HCT116 (cell line): ENCODE measurements around the gene MPC1. TPM values are rescaled to one million over a fixed set of nuclear protein-coding genes. Genes with fewer than 3 reads are reported as not detected.

Source experiments
- ATAC-seq: fragments of 200-7000 bp; cut with Tn5 transposase; 2 replicates; pipeline ENCODE4 v1.9.1; 2020; ENCODE audit warnings: mild to moderate bottlenecking, moderate library complexity
- BruUV-seq: library from RNA; stranded (reverse); fragments of 400-500 nt; replicated peaks from 2 replicates; lab custom pipeline; 2021; lab: Mats Ljungman, UMichigan
- CTCF ChIA-PET: fragments of 300-600 bp; sonication (Branson Sonifier 250); formaldehyde crosslinking; loops from one replicate; lab custom pipeline; 2021; ENCODE audit warnings: antibody characterized with exemption; lab: Charles Lee
- POLR2A ChIA-PET: fragments of 300-600, 350-600 bp; sonication (Branson Sonifier 250); formaldehyde crosslinking; loops from one replicate; lab custom pipeline; 2021; ENCODE audit warnings: antibody characterized with exemption; lab: Charles Lee
- RAD21 ChIA-PET, 2 experiments: fragments of 300-600 bp; sonication (Branson Sonifier 250); formaldehyde crosslinking; loops; one replicate each; lab custom pipeline; 2023; ENCODE audit warnings: low total read pairs in 2 of 2; ENCODE audit not compliant: uncharacterized antibody in 2 of 2, unreplicated experiment in 2 of 2, low non-redundant PET in 1 of 2; lab: Charles Lee
- DNase-seq: peaks from one replicate; pipeline ENCODE4 v3.0.0-alpha.2; 2010; ENCODE audit warnings: low read depth, low spot score
- H2AFZ ChIP-seq: fragments of 200-600 bp; shearing (Covaris generic), sonication (generic); 2 replicates; pipeline ENCODE4 v1.6.1; 2017; ENCODE audit warnings: low read depth, mixed run types, mixed read lengths, antibody characterized with exemption, low read length; ENCODE audit not compliant: poor library complexity, severe bottlenecking
- H3K27ac ChIP-seq: 2 replicates; pipeline ENCODE4 v1.5.1; 2012; ENCODE audit warnings: low read depth, low read length
- H3K27me3 ChIP-seq: fragments of 200-600 bp; sonication (generic); 2 replicates; pipeline ENCODE4 v1.6.1; 2016; ENCODE audit warnings: mixed run types, low read length, mixed read lengths; ENCODE audit not compliant: insufficient read depth
- H3K36me3 ChIP-seq, 2 experiments: fragments of 200-500 bp in 1 of 2; fragments of 200-600 bp in 1 of 2; sonication (Bioruptor generic) in 1 of 2; sonication (generic) in 1 of 2; 2 replicates each; pipeline versions ENCODE4 v1.5.1 to v1.6.1; 2014 to 2016; ENCODE audit warnings: low read length in 2 of 2, inconsistent platforms in 1 of 2, mixed read lengths in 1 of 2, mixed run types in 1 of 2; ENCODE audit not compliant: insufficient read depth in 2 of 2, control insufficient read depth in 1 of 2
- H3K4me1 ChIP-seq, 2 experiments: fragments of 200-600 bp in 1 of 2; sonication (generic) in 1 of 2; 2 replicates each; pipeline versions ENCODE4 v1.5.1 to v1.6.1; 2012 to 2017; ENCODE audit warnings: low read length in 2 of 2, inconsistent platforms in 1 of 2, mild to moderate bottlenecking in 1 of 2, mixed read lengths in 1 of 2, mixed run types in 1 of 2, moderate library complexity in 1 of 2; ENCODE audit not compliant: insufficient read depth in 2 of 2, control insufficient read depth in 1 of 2
- H3K4me2 ChIP-seq: fragments of 200-600 bp; sonication (generic); 2 replicates; pipeline ENCODE4 v1.6.1; 2017; ENCODE audit warnings: mixed run types, low read length, mixed read lengths
- H3K4me3 ChIP-seq, 2 experiments: fragments of 200-600 bp in 1 of 2; sonication (generic) in 1 of 2; replicated peaks in 1 of 2; 2 replicates each; pipeline ENCODE4 v1.5.1; 2011 to 2016; ENCODE audit warnings: low read length in 2 of 2, control low read depth in 1 of 2, low read depth in 1 of 2, mild to moderate bottlenecking in 1 of 2, mixed read lengths in 1 of 2, mixed run types in 1 of 2
- H3K79me2 ChIP-seq: fragments of 200-600 bp; sonication (generic); 2 replicates; pipeline ENCODE4 v1.6.1; 2017; ENCODE audit warnings: mild to moderate bottlenecking, mixed run types, low read length, moderate library complexity, mixed read lengths; ENCODE audit not compliant: insufficient read depth
- H3K9ac ChIP-seq: fragments of 200-600 bp; sonication (generic); 2 replicates; pipeline ENCODE4 v1.6.1; 2016; ENCODE audit warnings: low read length, mixed read lengths
- H3K9me2 ChIP-seq: fragments of 200-600 bp; sonication (generic), shearing (Covaris generic); 2 replicates; pipeline ENCODE4 v1.6.1; 2017; ENCODE audit warnings: mixed run types, mild to moderate bottlenecking, moderate library complexity; ENCODE audit not compliant: insufficient read depth
- H3K9me3 ChIP-seq, 2 experiments: fragments of 200-500 bp in 1 of 2; fragments of 200-600 bp in 1 of 2; sonication (Bioruptor generic) in 1 of 2; sonication (generic) in 1 of 2; 2 replicates each; pipeline ENCODE4 v1.6.1; 2014 to 2017; ENCODE audit warnings: low read length in 2 of 2, mixed read lengths in 2 of 2, inconsistent platforms in 1 of 2, low read depth in 1 of 2, mild to moderate bottlenecking in 1 of 2, mixed run types in 1 of 2, moderate library complexity in 1 of 2; ENCODE audit not compliant: control insufficient read depth in 1 of 2, insufficient read depth in 1 of 2
- H4K20me1 ChIP-seq: fragments of 200-600 bp; sonication (generic), shearing (Covaris generic); 2 replicates; pipeline ENCODE4 v1.6.1; 2017; ENCODE audit warnings: mixed run types, mild to moderate bottlenecking, moderate library complexity; ENCODE audit not compliant: insufficient read depth
- ATF3 ChIP-seq: IDR thresholded peaks from 2 replicates; pipeline ENCODE4 v1.6.1; 2012
- CEBPB ChIP-seq: IDR thresholded peaks from 2 replicates; pipeline ENCODE4 v1.6.1; 2012; ENCODE audit warnings: low read depth
- EGR1 ChIP-seq: IDR thresholded peaks from 2 replicates; pipeline ENCODE4 v1.6.1; 2012; ENCODE audit warnings: low read depth
- EZH2 ChIP-seq: fragments of 200-600 bp; sonication (generic); IDR thresholded peaks from 2 replicates; pipeline ENCODE4 v1.6.1; 2017; ENCODE audit warnings: antibody characterized with exemption, mixed run types
- EZH2phosphoT487 ChIP-seq: fragments of 200-600 bp; IDR thresholded peaks from 2 replicates; pipeline ENCODE4 v1.6.1; 2018; ENCODE audit warnings: antibody characterized with exemption, borderline replicate concordance
- POLR2AphosphoS5 ChIP-seq: IDR thresholded peaks from 2 replicates; pipeline ENCODE4 v1.6.1; 2011; ENCODE audit warnings: mild to moderate bottlenecking, low read depth, low read length, moderate library complexity
- RAD21 ChIP-seq: IDR thresholded peaks from 2 replicates; pipeline ENCODE4 v1.6.1; 2012; ENCODE audit warnings: low read depth, mild to moderate bottlenecking
- SP1 ChIP-seq: IDR thresholded peaks from 2 replicates; pipeline ENCODE4 v1.6.1; 2012; ENCODE audit warnings: low read depth
- SRF ChIP-seq: IDR thresholded peaks from 2 replicates; pipeline ENCODE4 v1.6.1; 2012; ENCODE audit warnings: low read depth
- ZFX ChIP-seq: fragments of 450-650 bp; IDR thresholded peaks from 2 replicates; pipeline ENCODE4 v1.6.1; 2017
- intact Hi-C: fragments of 100-400 bp; cut with micrococcal nuclease; formaldehyde crosslinking; loops from 2 replicates; pipeline ENCODE4 v1.10.0; 2022
- total RNA-seq: library from RNA; stranded (reverse); gene quantifications from one replicate; pipeline ENCODE4 v1.2.1, GENCODE V29; 2021; ENCODE audit not compliant: unreplicated experiment
- TF ChIP-seq, protein P1 (sequence below): IDR thresholded peaks from 2 replicates; pipeline ENCODE4 v1.6.1; 2012; ENCODE audit warnings: low read depth
- TF ChIP-seq, protein P2 (sequence below): IDR thresholded peaks from 2 replicates; pipeline ENCODE4 v1.6.1; 2012
- TF ChIP-seq, protein P3 (sequence below), 3 experiments: fragments of 200-600 bp in 1 of 3; sonication (generic) in 1 of 3; IDR thresholded peaks in 2 of 3; conservative IDR thresholded peaks in 1 of 3; 2 replicates each; pipeline ENCODE4 v1.5.1; 2012 to 2017; ENCODE audit warnings: low read depth in 2 of 3, low read length in 2 of 3, antibody characterized with exemption in 1 of 3, borderline replicate concordance in 1 of 3, control low read depth in 1 of 3, mild to moderate bottlenecking in 1 of 3, mixed read lengths in 1 of 3, mixed run types in 1 of 3, moderate library complexity in 1 of 3; ENCODE audit not compliant: insufficient read depth in 1 of 3

MPC1 gene
- total RNA-seq, 1 experiment from 2014 or later: 15.9 TPM

DNA sequence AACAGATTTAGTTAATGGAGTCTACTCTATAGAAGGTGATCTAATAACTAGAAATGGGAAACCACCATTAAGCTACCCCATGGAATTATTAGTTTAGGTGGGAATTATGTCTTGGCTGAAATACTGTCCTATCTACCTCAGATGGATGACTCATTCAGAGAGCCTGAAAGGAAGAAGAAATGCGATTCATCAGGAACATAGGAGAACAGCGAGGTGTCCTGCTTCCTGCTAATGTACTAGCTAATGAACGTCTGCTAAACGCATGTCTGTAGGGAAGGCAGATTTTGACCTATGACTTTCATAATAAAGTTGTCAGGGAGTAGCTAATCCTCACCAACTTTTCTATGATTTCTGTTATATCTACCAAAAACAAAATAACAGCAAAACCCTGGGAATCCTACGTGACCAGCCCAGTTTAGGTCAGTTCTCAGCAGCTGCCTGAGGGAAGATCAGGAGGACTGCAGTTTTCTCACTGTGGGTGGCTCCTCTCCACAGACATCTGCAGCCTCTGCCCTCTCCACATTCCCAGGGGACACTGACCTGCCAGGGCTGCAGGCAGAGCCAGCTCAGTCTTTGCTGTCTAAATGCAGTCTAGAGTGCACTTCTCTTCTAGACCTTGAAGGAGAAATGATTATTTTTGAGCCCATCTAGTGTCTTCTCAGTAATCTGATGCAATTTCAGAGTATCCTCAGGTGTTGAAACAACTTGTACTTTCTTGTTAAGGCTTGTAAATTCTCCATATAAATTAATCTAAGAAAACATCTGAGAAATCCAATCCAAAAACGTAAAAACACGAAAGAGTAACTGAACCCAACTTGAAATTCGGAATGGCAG lies 22.3 kb downstream of the MPC1 start (continued):
- TF ChIP-seq, protein P1, sequence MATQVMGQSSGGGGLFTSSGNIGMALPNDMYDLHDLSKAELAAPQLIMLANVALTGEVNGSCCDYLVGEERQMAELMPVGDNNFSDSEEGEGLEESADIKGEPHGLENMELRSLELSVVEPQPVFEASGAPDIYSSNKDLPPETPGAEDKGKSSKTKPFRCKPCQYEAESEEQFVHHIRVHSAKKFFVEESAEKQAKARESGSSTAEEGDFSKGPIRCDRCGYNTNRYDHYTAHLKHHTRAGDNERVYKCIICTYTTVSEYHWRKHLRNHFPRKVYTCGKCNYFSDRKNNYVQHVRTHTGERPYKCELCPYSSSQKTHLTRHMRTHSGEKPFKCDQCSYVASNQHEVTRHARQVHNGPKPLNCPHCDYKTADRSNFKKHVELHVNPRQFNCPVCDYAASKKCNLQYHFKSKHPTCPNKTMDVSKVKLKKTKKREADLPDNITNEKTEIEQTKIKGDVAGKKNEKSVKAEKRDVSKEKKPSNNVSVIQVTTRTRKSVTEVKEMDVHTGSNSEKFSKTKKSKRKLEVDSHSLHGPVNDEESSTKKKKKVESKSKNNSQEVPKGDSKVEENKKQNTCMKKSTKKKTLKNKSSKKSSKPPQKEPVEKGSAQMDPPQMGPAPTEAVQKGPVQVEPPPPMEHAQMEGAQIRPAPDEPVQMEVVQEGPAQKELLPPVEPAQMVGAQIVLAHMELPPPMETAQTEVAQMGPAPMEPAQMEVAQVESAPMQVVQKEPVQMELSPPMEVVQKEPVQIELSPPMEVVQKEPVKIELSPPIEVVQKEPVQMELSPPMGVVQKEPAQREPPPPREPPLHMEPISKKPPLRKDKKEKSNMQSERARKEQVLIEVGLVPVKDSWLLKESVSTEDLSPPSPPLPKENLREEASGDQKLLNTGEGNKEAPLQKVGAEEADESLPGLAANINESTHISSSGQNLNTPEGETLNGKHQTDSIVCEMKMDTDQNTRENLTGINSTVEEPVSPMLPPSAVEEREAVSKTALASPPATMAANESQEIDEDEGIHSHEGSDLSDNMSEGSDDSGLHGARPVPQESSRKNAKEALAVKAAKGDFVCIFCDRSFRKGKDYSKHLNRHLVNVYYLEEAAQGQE: no peak
- TF ChIP-seq, protein P2, sequence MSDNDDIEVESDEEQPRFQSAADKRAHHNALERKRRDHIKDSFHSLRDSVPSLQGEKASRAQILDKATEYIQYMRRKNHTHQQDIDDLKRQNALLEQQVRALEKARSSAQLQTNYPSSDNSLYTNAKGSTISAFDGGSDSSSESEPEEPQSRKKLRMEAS: no peak
- TF ChIP-seq CEBPB (no peak), EZH2phosphoT487 (no peak), POLR2AphosphoS5 (no peak)

GRCh38 chr6:166355552-166355951 lies 27.2 kb downstream of the MPC1 start:
- H3K79me2 ChIP-seq: no peaks in the 10 kb centered on the region
- no peak overlapping the region for H3K4me3 ChIP-seq
- no peak for DNase-seq
- peaks cover 9% of the 10 kb centered on the region for H3K27me3 ChIP-seq
- H2AFZ ChIP-seq: no peak overlapping the region
- ATAC-seq: no peak
- H4K20me1 ChIP-seq: no peaks in the 10 kb centered on the region
- H3K9ac ChIP-seq: no peak overlapping the region
- POLR2A ChIA-PET: no interaction called here
- no peaks in the 10 kb centered on the region for H3K36me3 ChIP-seq
- no TSS peak for BruUV-seq
- no peak overlapping the region for H3K4me2 ChIP-seq
- CTCF ChIA-PET: interaction anchor here (0.8 kb wide), 1 partner anchor 26 kb away, joined by 3 read pairs; no protein-coding TSS in a partner anchor
- RAD21 ChIA-PET: no interaction called here
- no peak overlapping the region for H3K27ac ChIP-seq
- intact Hi-C loops: no loop called here
- no peaks in the 10 kb centered on the region for H3K9me3 ChIP-seq
- H3K9me2 ChIP-seq: no peaks in the 10 kb centered on the region
- H3K4me1 ChIP-seq: no peaks in the 10 kb centered on the region
- no peak for TF ChIP-seq EZH2
- TF ChIP-seq EGR1: no peak
- TF ChIP-seq SP1: no peak
- no peak for TF ChIP-seq ZFX
- TF ChIP-seq ATF3: no peak
- TF ChIP-seq, protein P1: no peak
- no peak for TF ChIP-seq RAD21
- no peak for TF ChIP-seq SRF
- TF ChIP-seq, protein P3, sequence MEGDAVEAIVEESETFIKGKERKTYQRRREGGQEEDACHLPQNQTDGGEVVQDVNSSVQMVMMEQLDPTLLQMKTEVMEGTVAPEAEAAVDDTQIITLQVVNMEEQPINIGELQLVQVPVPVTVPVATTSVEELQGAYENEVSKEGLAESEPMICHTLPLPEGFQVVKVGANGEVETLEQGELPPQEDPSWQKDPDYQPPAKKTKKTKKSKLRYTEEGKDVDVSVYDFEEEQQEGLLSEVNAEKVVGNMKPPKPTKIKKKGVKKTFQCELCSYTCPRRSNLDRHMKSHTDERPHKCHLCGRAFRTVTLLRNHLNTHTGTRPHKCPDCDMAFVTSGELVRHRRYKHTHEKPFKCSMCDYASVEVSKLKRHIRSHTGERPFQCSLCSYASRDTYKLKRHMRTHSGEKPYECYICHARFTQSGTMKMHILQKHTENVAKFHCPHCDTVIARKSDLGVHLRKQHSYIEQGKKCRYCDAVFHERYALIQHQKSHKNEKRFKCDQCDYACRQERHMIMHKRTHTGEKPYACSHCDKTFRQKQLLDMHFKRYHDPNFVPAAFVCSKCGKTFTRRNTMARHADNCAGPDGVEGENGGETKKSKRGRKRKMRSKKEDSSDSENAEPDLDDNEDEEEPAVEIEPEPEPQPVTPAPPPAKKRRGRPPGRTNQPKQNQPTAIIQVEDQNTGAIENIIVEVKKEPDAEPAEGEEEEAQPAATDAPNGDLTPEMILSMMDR (IDR thresholded peaks at IDR 0.05 in 2 of 3, conservative IDR thresholded peaks at IDR 0.05 in 1 of 3; ENCODE audit: borderline replicate concordance in 1 of 3, insufficient read depth in 1 of 3, low read depth in 2 of 3, low read length in 2 of 3): no peak
